Lower lobe of right lung (tissue), 2 donors: ENCODE measurements around the gene TMEM184A. TPM values are rescaled to one million over a fixed set of nuclear protein-coding genes. Genes with fewer than 3 reads are reported as not detected.

Experiments
- ATAC-seq, 2 donors: fragments of 200-7000 bp; cut with Tn5 transposase; one replicate each; pipeline ENCODE4 v1.9.1; 2020 to 2022; ENCODE audit warnings: mild to moderate bottlenecking in 2 of 2, moderate library complexity in 2 of 2
- DNase-seq: peaks from one replicate; pipeline ENCODE4 v3.0.0-alpha.2; 2020
- H3K27ac ChIP-seq: fragments of 200-600 bp; one replicate; pipeline ENCODE4 v1.8.0; 2022
- H3K27me3 ChIP-seq: fragments of 200-600 bp; one replicate; pipeline ENCODE4 v1.8.0; 2022; ENCODE audit warnings: low read depth
- H3K36me3 ChIP-seq: fragments of 200-600 bp; one replicate; pipeline ENCODE4 v1.8.0; 2022; ENCODE audit warnings: mild to moderate bottlenecking
- H3K4me1 ChIP-seq: fragments of 200-600 bp; one replicate; pipeline ENCODE4 v1.8.0; 2022
- H3K4me3 ChIP-seq: fragments of 200-600 bp; one replicate; pipeline ENCODE4 v1.8.0; 2022; ENCODE audit warnings: mild to moderate bottlenecking
- H3K9me3 ChIP-seq: fragments of 200-600 bp; one replicate; pipeline ENCODE4 v1.8.0; 2022
- intact Hi-C: fragments of 100-400 bp; cut with DNase I; formaldehyde crosslinking; loops from one replicate; pipeline ENCODE4 v1.11.0; 2022
- total RNA-seq: library from RNA; stranded (reverse); fragmentation: NEBNext Ultra II Directional; extraction: Animal tissue kit (Norgen Biotek cat#: 25700); gene quantifications from one replicate; pipeline ENCODE4 v1.2.1, GENCODE V29; 2021
- TF ChIP-seq, protein P1 (sequence below): fragments of 200-600 bp; IDR thresholded peaks from one replicate; pipeline ENCODE4 v1.8.0; 2022; ENCODE audit warnings: antibody characterized with exemption, mild to moderate bottlenecking
- donor health status: DM: no; HTN: yes; CAD: no; lungs with severe emphysema.

TMEM184A gene
- total RNA-seq, 1 donor from 2014 or later, result 4.3 TPM

DNA sequence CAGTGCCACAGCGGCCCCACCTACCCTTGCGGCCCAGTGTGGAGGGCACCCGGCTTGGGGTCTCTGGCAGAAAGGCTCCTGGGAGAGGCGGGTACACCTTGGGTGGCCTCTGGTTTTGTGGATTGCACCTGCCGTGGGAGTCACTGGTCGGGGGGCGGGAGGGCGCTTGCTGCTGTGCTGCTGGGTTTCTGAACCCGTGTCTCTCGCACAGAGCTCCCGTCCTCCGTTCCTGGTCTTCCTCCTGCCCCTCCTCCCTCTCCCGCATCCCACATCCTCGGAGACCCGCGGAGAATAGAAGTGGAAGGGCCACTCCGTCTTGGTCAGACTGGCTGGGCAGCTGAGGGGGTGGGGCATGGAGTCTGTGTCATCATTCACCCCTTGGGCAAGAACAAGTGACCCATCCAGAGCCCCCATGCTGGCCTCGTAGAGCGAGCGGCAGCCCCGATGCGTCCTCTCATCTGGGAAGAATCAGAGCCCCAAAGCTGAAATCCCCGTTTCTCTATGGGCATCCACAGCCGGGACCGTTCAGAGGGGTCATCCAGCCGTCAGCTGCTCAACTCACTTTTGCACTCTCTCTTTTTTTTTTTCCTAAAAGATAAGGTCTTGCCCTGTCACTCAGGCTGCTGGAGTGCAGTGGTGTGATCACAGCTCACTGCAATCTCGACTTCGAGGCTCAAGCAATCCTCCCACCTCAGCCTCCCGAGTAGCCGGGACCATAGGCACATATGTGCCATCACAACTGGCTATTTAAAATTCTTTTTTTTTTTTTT, 21.5 kb downstream of the TMEM184A start:
- no peak for DNase-seq
- Histone ChIP-seq H3K4me1 (peaks cover 67% of the 10 kb centered on the region), H3K27me3 (no peaks in the 10 kb centered on the region), H3K4me3 (no peak overlapping the region), H3K9me3 (no peaks in the 10 kb centered on the region), H3K36me3 (peaks cover 24% of the 10 kb centered on the region), H3K27ac (peak overlapping the region; percentile 94)
- intact Hi-C loops, result no loop called here
- no peak for ATAC-seq
- TF ChIP-seq, protein P1, sequence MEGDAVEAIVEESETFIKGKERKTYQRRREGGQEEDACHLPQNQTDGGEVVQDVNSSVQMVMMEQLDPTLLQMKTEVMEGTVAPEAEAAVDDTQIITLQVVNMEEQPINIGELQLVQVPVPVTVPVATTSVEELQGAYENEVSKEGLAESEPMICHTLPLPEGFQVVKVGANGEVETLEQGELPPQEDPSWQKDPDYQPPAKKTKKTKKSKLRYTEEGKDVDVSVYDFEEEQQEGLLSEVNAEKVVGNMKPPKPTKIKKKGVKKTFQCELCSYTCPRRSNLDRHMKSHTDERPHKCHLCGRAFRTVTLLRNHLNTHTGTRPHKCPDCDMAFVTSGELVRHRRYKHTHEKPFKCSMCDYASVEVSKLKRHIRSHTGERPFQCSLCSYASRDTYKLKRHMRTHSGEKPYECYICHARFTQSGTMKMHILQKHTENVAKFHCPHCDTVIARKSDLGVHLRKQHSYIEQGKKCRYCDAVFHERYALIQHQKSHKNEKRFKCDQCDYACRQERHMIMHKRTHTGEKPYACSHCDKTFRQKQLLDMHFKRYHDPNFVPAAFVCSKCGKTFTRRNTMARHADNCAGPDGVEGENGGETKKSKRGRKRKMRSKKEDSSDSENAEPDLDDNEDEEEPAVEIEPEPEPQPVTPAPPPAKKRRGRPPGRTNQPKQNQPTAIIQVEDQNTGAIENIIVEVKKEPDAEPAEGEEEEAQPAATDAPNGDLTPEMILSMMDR, result no peak

DNA sequence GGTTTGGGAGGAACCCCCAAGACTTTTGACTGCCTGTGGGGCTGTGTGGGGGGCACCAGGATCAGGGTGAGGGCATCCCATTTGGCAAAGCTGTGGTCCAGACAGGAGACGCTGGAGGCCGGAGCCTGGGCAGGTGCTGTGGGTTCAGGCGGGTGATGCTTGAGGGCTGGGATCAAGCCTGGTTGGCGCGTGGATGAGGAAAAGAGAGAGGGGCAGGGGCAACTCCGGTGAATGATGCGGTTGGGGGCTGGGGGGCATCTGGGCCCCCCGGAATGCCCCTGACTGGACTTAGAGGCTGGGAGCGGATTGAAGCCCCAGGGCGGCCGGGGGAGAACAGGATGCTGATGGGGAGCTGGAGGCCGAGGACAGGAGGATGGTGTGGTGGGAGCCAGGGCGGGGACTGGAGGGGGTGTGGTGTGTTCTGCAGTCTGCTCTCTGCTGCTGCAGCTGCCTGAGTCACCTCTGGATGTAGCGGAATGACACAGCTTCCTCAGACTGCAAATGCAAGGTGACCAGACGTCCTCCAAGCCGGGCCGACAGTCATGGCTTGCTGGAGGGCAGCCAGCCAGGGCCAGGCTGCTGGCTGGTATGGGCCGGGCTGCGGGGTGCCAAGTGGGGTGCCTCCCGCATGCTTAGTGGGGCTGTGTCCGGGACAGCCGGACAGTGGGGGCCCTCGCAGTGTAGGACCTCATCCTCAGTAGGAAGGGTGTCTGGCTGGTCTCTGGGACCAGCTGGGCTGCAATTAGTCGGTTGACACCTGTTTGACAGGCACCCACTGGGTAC, 22.3 kb downstream of the TMEM184A start:
- Histone ChIP-seq H3K4me1 (peaks cover 62% of the 10 kb centered on the region), H3K4me3 (peak overlapping the region; percentile 75), H3K27ac (peak overlapping the region; percentile 91), H3K9me3 (no peaks in the 10 kb centered on the region), H3K36me3 (peaks cover 16% of the 10 kb centered on the region), H3K27me3 (no peaks in the 10 kb centered on the region)
- ATAC-seq (no peak), DNase-seq (no peak)
- intact Hi-C loops, result no loop called here
- TF ChIP-seq, protein P1, result no peak

DNA sequence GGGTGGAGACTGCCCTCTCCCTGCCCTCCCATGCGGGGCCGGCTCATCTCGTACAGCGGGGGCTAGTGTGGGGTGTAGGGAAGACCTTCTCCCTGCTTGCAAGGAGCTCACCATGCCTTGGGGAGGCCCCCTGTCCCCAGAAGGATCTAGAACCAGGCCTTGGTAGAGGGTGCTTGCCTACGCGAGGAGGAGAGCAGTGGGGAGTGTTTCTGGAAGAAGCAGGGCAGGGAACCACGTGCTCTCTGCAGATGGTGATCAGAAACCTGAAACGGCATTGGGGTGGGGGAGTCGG, 22.8 kb downstream of the TMEM184A start:
- H3K9me3 ChIP-seq, result no peaks in the 10 kb centered on the region
- peaks cover 57% of the 10 kb centered on the region for H3K4me1 ChIP-seq
- TF ChIP-seq, protein P1, result no peak
- intact Hi-C loops, result no loop called here
- peaks cover 16% of the 10 kb centered on the region for H3K36me3 ChIP-seq
- DNase-seq (no peak), ATAC-seq (no peak)
- H3K27me3 ChIP-seq, result no peaks in the 10 kb centered on the region
- peak overlapping the region; percentile 91 for H3K27ac ChIP-seq
- peak overlapping the region; percentile 75 for H3K4me3 ChIP-seq

DNA sequence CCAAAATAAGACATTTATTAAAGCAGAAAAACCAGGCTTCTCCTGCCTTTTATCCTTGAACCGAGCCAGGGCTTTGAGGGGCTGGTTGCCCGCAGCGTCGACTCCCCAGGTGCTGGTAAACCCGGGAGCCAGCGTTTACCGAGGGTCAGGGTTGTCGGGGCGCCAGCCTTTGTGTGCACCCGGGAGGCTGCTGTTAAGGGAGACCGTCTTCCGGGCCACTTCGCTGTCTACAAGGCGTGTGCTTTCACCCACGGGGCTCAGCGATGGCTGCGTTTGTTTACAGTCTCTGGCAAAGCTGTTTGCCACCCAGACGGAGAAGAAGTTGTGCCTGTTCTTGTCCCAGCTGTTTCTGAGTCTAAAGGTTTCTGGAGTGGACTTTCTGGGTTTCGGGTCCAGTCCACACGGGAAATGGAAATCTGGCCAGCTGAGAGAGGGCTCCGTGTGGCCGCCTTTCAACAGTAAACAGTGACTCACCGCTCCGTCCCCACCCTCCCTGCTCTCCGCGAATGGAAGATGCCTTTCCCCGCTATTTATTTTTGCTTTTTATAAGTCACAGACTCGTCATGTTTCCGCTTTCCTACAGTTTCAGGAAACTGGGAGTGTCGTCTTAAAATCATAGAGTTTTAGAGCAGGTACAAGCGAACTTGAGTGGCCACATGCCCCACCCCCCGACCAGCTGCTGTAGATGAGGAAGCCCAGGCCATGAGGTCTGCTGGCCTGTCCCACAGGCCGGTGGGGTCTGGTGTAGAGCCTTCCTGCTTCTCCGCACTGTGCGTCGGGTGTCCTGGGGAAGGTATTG, 23.4 kb downstream of the TMEM184A start:
- peak; percentile 93 for DNase-seq
- H3K27me3 ChIP-seq, result peaks cover 4% of the 10 kb centered on the region
- peak; percentile 67 to 78 for ATAC-seq
- TF ChIP-seq, protein P1, result no peak
- H3K9me3 ChIP-seq, result no peaks in the 10 kb centered on the region
- peaks cover 16% of the 10 kb centered on the region for H3K36me3 ChIP-seq
- peaks cover 51% of the 10 kb centered on the region for H3K4me1 ChIP-seq
- peak overlapping the region; percentile 91 for H3K27ac ChIP-seq
- H3K4me3 ChIP-seq, result peak overlapping the region; percentile 75
- intact Hi-C loops, result no loop called here

DNA sequence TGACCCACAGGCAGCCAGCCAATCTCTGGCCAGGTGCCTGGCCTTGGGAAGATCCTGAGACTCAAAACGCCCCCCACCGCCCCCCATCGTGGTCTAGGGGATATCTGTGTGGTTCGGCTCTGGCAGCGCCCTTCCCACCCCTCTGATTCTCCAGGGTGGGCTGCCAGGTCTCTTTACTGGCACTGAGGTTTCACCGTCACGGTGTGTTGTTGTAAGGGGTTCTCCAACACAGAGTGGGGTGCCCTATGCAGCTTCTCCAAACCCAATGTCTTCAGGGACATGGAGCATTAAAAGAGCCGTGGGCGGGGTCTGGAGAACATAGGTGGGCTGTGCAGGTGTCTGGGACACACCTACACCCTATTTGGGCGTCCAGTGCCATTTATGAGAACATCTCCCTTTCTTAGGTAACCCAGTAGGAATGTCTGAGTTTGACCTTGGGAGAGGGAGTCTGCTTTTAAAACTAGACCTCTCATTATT, 24.0 kb downstream of the TMEM184A start:
- no peak for ATAC-seq
- Histone ChIP-seq H3K4me3 (peak overlapping the region; percentile 75), H3K27ac (peak overlapping the region; percentile 91), H3K36me3 (peaks cover 16% of the 10 kb centered on the region), H3K9me3 (no peaks in the 10 kb centered on the region), H3K27me3 (peaks cover 4% of the 10 kb centered on the region), H3K4me1 (peaks cover 49% of the 10 kb centered on the region)
- DNase-seq, result no peak
- intact Hi-C loops, result no loop called here
- TF ChIP-seq, protein P1, result no peak
